D721Med (cell line): ENCODE data around the gene MOK.
"Not testable (repeated sequence)": the region's sequence is repeated elsewhere in the genome, so short reads cannot be mapped to it uniquely, and the experiment has no call there.

Experiments used
- DNase-seq: peaks from one replicate; pipeline ENCODE4 v3.0.0; 2011; ENCODE audit warnings: low spot score; ENCODE audit not compliant: insufficient read length
- FAIRE-seq: peaks from 2 replicates; lab custom pipeline; 2011; peaks lifted over from hg19 to GRCh38; lab: Jason Lieb, UNC
- CTCF ChIP-seq: IDR thresholded peaks from 2 replicates; pipeline ENCODE4 v1.5.1; 2012; ENCODE audit warnings: mild to moderate bottlenecking, control low read depth; ENCODE audit not compliant: insufficient read depth; ENCODE audit errors: missing control alignments

The MOK gene

GRCh38 chr14:102252834-102253801, 51.8 kb downstream of the MOK start:
- TF ChIP-seq CTCF = no peak
- no peak for FAIRE-seq
- DNase-seq = no peak

GRCh38 chr14:102251161-102251560, 53.8 kb downstream of the MOK start:
- TF ChIP-seq CTCF = no peak
- FAIRE-seq (no peak), DNase-seq (no peak)

- no peak for TF ChIP-seq CTCF
- FAIRE-seq = no peak
- no peak for DNase-seq
Observed at GRCh38 chr14:102250636-102251035, 54.3 kb downstream of the MOK start.

GRCh38 chr14:102249981-102250380, 55.0 kb downstream of the MOK start:
- no peak for TF ChIP-seq CTCF
- FAIRE-seq (no peak), DNase-seq (no peak)

GRCh38 chr14:102249041-102249440, 55.9 kb downstream of the MOK start:
- DNase-seq (no peak), FAIRE-seq (no peak)
- no peak for TF ChIP-seq CTCF

- no peak for TF ChIP-seq CTCF
- DNase-seq (no peak), FAIRE-seq (no peak)
Observed at GRCh38 chr14:102248121-102248520, 56.8 kb downstream of the MOK start.

GRCh38 chr14:102246071-102246470, 58.9 kb downstream of the MOK start:
- TF ChIP-seq CTCF = no peak
- FAIRE-seq (no peak), DNase-seq (no peak)

- DNase-seq, FAIRE-seq: not testable (repeated sequence)
Observed at GRCh38 chr14:102243795-102244194, 61.2 kb downstream of the MOK start.
